Mesodermal cell (in vitro differentiated cells): ENCODE measurements around the gene AIG1.
"Not testable (repeated sequence)": the region's sequence is repeated elsewhere in the genome, so short reads cannot be mapped to it uniquely, and the experiment has no call there.

ENCODE experiments used
- H3K27ac ChIP-seq: 2 replicates; pipeline ENCODE4 v1.7.0; 2013; ENCODE audit warnings: mild to moderate bottlenecking, low read depth, low read length, moderate library complexity; ENCODE audit not compliant: severe bottlenecking
- H3K36me3 ChIP-seq: 2 replicates; pipeline ENCODE4 v1.7.1; 2013; ENCODE audit warnings: mild to moderate bottlenecking, low read length, moderate library complexity; ENCODE audit not compliant: control insufficient read depth, insufficient read depth
- H3K4me1 ChIP-seq: one replicate; pipeline ENCODE4 v1.7.1; 2013; ENCODE audit warnings: mild to moderate bottlenecking, low read length; ENCODE audit not compliant: insufficient read depth, control insufficient read depth, poor library complexity, severe bottlenecking
- H3K4me3 ChIP-seq: 2 replicates; pipeline ENCODE4 v1.7.0; 2013; ENCODE audit warnings: low read length, control low read depth, mild to moderate bottlenecking; ENCODE audit not compliant: insufficient read depth, poor library complexity, severe bottlenecking; ENCODE audit errors: extremely low read depth
- H3K9me3 ChIP-seq: 2 replicates; pipeline ENCODE4 v1.7.1; 2013; ENCODE audit warnings: mild to moderate bottlenecking, low read length, moderate library complexity; ENCODE audit not compliant: control insufficient read depth
- WGBS, 2 experiments: methylation state at CpG; one replicate each; pipeline ENCODE4 v1.1.5; 2013; ENCODE audit warnings: missing lambda C conversion rate in 2 of 2; ENCODE audit not compliant: insufficient coverage in 2 of 2; 5-methylcytosine and 5-hydroxymethylcytosine counted together

AIG1 gene

GRCh38 chr6:143126574-143126941 is 65.9 kb downstream of the AIG1 start:
- Histone ChIP-seq H3K9me3 (peaks cover 5% of the 10 kb centered on the region), H3K4me3 (no peak overlapping the region), H3K36me3 (no peaks in the 10 kb centered on the region), H3K4me1 (no peaks in the 10 kb centered on the region), H3K27ac (no peak overlapping the region)
- no CpG with 5 or more reads among the region's 1 CpG for WGBS, 2 experiments

GRCh38 chr6:143127941-143128680 is 67.4 kb downstream of the AIG1 start:
- no CpG with 5 or more reads among the region's 3 CpGs for WGBS, 2 experiments
- peaks cover 5% of the 10 kb centered on the region for H3K9me3 ChIP-seq

GRCh38 chr6:143128681-143129015 is 68.0 kb downstream of the AIG1 start:
- Histone ChIP-seq H3K4me1 (no peaks in the 10 kb centered on the region), H3K36me3 (no peaks in the 10 kb centered on the region), H3K9me3 (peaks cover 5% of the 10 kb centered on the region), H3K27ac (no peak overlapping the region), H3K4me3 (no peak overlapping the region)

More at GRCh38 chr6:143127941-143128680, 67.4 kb downstream of the AIG1 start:
- Histone ChIP-seq H3K36me3 (no peaks in the 10 kb centered on the region), H3K27ac (no peak overlapping the region), H3K4me1 (no peaks in the 10 kb centered on the region), H3K4me3 (no peak overlapping the region)

- Histone ChIP-seq H3K27ac (no peak overlapping the region), H3K9me3 (peaks cover 5% of the 10 kb centered on the region), H3K36me3 (no peaks in the 10 kb centered on the region), H3K4me1 (no peaks in the 10 kb centered on the region), H3K4me3 (no peak overlapping the region)
- WGBS, 2 experiments = no CpG with 5 or more reads among the region's 1 CpG
These were observed 70.2 kb downstream of the AIG1 start for GRCh38 chr6:143130928-143131327.

GRCh38 chr6:143135325-143135724 is 74.6 kb downstream of the AIG1 start:
- WGBS, 2 experiments = 100% methylated on average over 1 of the region's 2 CpGs; no CpG with 5 or more reads in 1 of the 2 experiments

GRCh38 chr6:143135797-143136561 is 75.3 kb downstream of the AIG1 start:
- Histone ChIP-seq H3K9me3 (no peaks in the 10 kb centered on the region), H3K27ac (no peak overlapping the region), H3K4me3 (no peak overlapping the region), H3K36me3 (no peaks in the 10 kb centered on the region), H3K4me1 (no peaks in the 10 kb centered on the region)
- WGBS, 2 experiments = 83 to 100% methylated on average over 1 of the region's 3 CpGs

More at GRCh38 chr6:143135325-143135724, 74.6 kb downstream of the AIG1 start:
- Histone ChIP-seq H3K36me3 (no peaks in the 10 kb centered on the region), H3K27ac (no peak overlapping the region), H3K9me3 (peaks cover 5% of the 10 kb centered on the region), H3K4me1 (no peaks in the 10 kb centered on the region), H3K4me3 (no peak overlapping the region)

GRCh38 chr6:143136647-143137046 is 76.0 kb downstream of the AIG1 start:
- no peak overlapping the region for H3K27ac ChIP-seq
- WGBS, 2 experiments = 86% methylated on average over 1 to 2 of the region's 3 CpGs

GRCh38 chr6:143139239-143139784 is 78.6 kb downstream of the AIG1 start:
- no peak overlapping the region for H3K4me3 ChIP-seq
- no peaks in the 10 kb centered on the region for H3K9me3 ChIP-seq
- no peaks in the 10 kb centered on the region for H3K4me1 ChIP-seq
- H3K27ac ChIP-seq = no peak overlapping the region
- no peaks in the 10 kb centered on the region for H3K36me3 ChIP-seq
- 100% methylated on average over 1 of the region's 3 CpGs; no CpG with 5 or more reads in 1 of the 2 experiments for WGBS, 2 experiments

More at GRCh38 chr6:143136647-143137046, 76.0 kb downstream of the AIG1 start:
- H3K9me3 ChIP-seq = no peaks in the 10 kb centered on the region
- no peak overlapping the region for H3K4me3 ChIP-seq
- no peaks in the 10 kb centered on the region for H3K36me3 ChIP-seq
- no peaks in the 10 kb centered on the region for H3K4me1 ChIP-seq

GRCh38 chr6:143139884-143140283 is 79.2 kb downstream of the AIG1 start:
- WGBS, 2 experiments = 75 to 86% methylated on average over 3 to 4 of the region's 5 CpGs
- not testable (repeated sequence) for H3K27ac ChIP-seq, H3K36me3 ChIP-seq, H3K4me3 ChIP-seq, H3K4me1 ChIP-seq, H3K9me3 ChIP-seq

GRCh38 chr6:143140767-143141166 is 80.1 kb downstream of the AIG1 start:
- H3K9me3 ChIP-seq = no peaks in the 10 kb centered on the region
- WGBS, 2 experiments = 90 to 100% methylated on average over 1 of the region's 2 CpGs
- no peak overlapping the region for H3K27ac ChIP-seq
- no peaks in the 10 kb centered on the region for H3K4me1 ChIP-seq
- no peaks in the 10 kb centered on the region for H3K36me3 ChIP-seq
- H3K4me3 ChIP-seq = no peak overlapping the region

GRCh38 chr6:143141442-143141841 is 80.8 kb downstream of the AIG1 start:
- H3K4me3 ChIP-seq = no peak overlapping the region
- 89% methylated on average over 2 of the region's 2 CpGs; no CpG with 5 or more reads in 1 of the 2 experiments for WGBS, 2 experiments
- no peaks in the 10 kb centered on the region for H3K9me3 ChIP-seq
- no peaks in the 10 kb centered on the region for H3K36me3 ChIP-seq
- no peaks in the 10 kb centered on the region for H3K4me1 ChIP-seq
- no peak overlapping the region for H3K27ac ChIP-seq
